Panc1 (cell line): Measurements from ENCODE around the gene NDUFS8.
"Not testable (repeated sequence)": the region's sequence is repeated elsewhere in the genome, so short reads cannot be mapped to it uniquely, and the experiment has no call there.

Source experiments
- CTCF ChIP-seq: fragments of 450-650 bp; IDR thresholded peaks from 2 replicates; pipeline ENCODE4 v1.5.1; 2017; ENCODE audit warnings: mild to moderate bottlenecking
- POLR2AphosphoS5 ChIP-seq: IDR thresholded peaks from 2 replicates; pipeline ENCODE4 v1.6.1; 2012; ENCODE audit warnings: mild to moderate bottlenecking, low read depth, low read length, moderate library complexity
- SIN3A ChIP-seq: IDR thresholded peaks from 2 replicates; pipeline ENCODE4 v1.6.1; 2012; ENCODE audit warnings: low read depth, mild to moderate bottlenecking, low read length, moderate library complexity, borderline replicate concordance; ENCODE audit not compliant: insufficient read depth

DNA sequence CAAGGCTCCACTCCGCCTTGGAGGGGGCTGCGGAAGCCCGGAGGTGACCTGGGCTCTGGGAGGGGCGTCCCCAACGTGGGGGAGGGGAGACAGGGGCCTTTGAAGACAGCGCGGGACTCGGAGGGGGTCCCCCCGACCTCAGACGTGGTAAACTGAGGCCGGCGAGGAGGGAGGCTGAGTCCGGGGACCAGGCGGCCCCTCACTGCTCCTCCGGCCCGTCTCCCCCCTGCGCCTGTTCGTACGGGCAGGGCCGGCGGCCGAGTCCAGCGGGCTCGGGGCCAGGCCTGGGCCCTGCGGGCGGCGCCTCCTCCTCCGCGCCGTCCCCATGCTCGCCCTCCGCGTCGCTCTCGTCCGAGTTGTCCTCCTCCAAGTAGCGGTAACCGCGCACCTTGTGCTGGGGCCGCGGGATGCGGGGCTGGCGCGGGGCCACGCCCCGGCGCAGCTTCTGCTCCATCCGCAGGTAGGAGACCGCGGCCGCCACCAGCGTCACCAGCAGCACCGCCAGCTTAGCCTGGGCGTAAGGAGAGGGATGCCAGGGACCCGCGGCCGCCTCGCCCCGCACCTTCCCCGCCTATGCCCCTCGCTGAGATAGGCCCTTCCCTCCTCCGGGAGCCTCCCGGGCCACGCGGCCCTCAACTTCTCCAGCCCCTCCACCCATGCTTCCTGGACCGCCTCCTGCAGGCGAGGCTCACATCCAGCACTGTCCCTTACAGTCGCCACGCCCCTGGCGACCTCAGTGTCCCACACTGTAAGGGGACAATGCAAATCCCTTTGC lies 38.9 kb upstream of the NDUFS8 start:
- TF ChIP-seq SIN3A, CTCF, POLR2AphosphoS5: not testable (repeated sequence)
